HepG2 (cell line): ENCODE measurements around the gene SLC12A3. TPM values are rescaled to one million over a fixed set of nuclear protein-coding genes. Genes with fewer than 3 reads are reported as not detected.

Experiments
- ATM ChIP-seq: fragments of 450-650 bp; IDR thresholded peaks from 2 replicates; pipeline ENCODE4 v1.7.1; 2017; ENCODE audit warnings: mild to moderate bottlenecking, borderline replicate concordance
- BCL6 ChIP-seq: IDR thresholded peaks from 2 replicates; pipeline ENCODE4 v1.6.1; 2016; ENCODE audit warnings: missing genetic modification reagents, missing compliant biosample characterization
- EP300 ChIP-seq, 3 experiments: sonication (generic) in 1 of 3; formaldehyde crosslinking in 1 of 3; IDR thresholded peaks; 2 replicates each; pipeline versions ENCODE4 v1.5.1 to v1.6.1; 2011 to 2020; ENCODE audit warnings: low read depth in 2 of 3, low read length in 2 of 3, borderline replicate concordance in 1 of 3, improper control_type of control experiment in 1 of 3, mild to moderate bottlenecking in 1 of 3, missing genetic modification reagents in 1 of 3, moderate library complexity in 1 of 3
- FOSL2 ChIP-seq: sonication (generic); formaldehyde crosslinking; IDR thresholded peaks from 2 replicates; pipeline ENCODE4 v1.4.0; 2020; ENCODE audit warnings: missing genetic modification reagents
- FOXA3 ChIP-seq: IDR thresholded peaks from 2 replicates; pipeline ENCODE4 v1.6.1; 2016; ENCODE audit warnings: missing genetic modification reagents, missing compliant biosample characterization
- FOXM1 ChIP-seq: sonication (generic); formaldehyde crosslinking; IDR thresholded peaks from 2 replicates; pipeline ENCODE4 v1.5.0; 2020; ENCODE audit warnings: missing genetic modification reagents
- MED1 ChIP-seq: sonication (generic); formaldehyde crosslinking; IDR thresholded peaks from 2 replicates; pipeline ENCODE4 v1.4.0; 2020; ENCODE audit warnings: missing genetic modification reagents
- MEF2D ChIP-seq: sonication (generic); formaldehyde crosslinking; IDR thresholded peaks from 2 replicates; pipeline ENCODE4 v1.5.1; 2020; ENCODE audit warnings: mild to moderate bottlenecking, missing genetic modification reagents
- NCOA2 ChIP-seq: sonication (generic); formaldehyde crosslinking; IDR thresholded peaks from 2 replicates; pipeline ENCODE4 v1.8.0; 2022; ENCODE audit warnings: inconsistent platforms
- NFKB2 ChIP-seq: sonication (generic); formaldehyde crosslinking; IDR thresholded peaks from 2 replicates; pipeline ENCODE4 v1.4.0; 2020; ENCODE audit warnings: missing genetic modification reagents, borderline replicate concordance
- PHF21A ChIP-seq: sonication (generic); formaldehyde crosslinking; IDR thresholded peaks from 2 replicates; pipeline ENCODE4 v1.5.0; 2020; ENCODE audit warnings: mild to moderate bottlenecking, missing genetic modification reagents
- PITX1 ChIP-seq: sonication (generic); formaldehyde crosslinking; IDR thresholded peaks from 2 replicates; pipeline ENCODE4 v1.5.1; 2020; ENCODE audit warnings: mild to moderate bottlenecking, missing genetic modification reagents
- RARA ChIP-seq: IDR thresholded peaks from 2 replicates; pipeline ENCODE4 v1.6.1; 2016; ENCODE audit warnings: missing genetic modification reagents, missing compliant biosample characterization
- SALL1 ChIP-seq: sonication (generic); formaldehyde crosslinking; IDR thresholded peaks from 2 replicates; pipeline ENCODE4 v1.8.0; 2022; ENCODE audit warnings: mild to moderate bottlenecking, missing genetic modification reagents
- SOX5 ChIP-seq: IDR thresholded peaks from 2 replicates; pipeline ENCODE4 v1.6.1; 2016; ENCODE audit warnings: borderline replicate concordance
- SOX6 ChIP-seq, 2 experiments: fragments of 450-650 bp in 1 of 2; sonication (generic) in 1 of 2; formaldehyde crosslinking in 1 of 2; IDR thresholded peaks; 2 replicates each; pipeline versions ENCODE4 v1.4.0 to v1.6.1; 2017 to 2020; ENCODE audit warnings: antibody characterized with exemption in 1 of 2, mild to moderate bottlenecking in 1 of 2, missing genetic modification reagents in 1 of 2
- TCF7 ChIP-seq: sonication (generic); IDR thresholded peaks from 2 replicates; pipeline ENCODE4 v1.6.1; 2016; ENCODE audit warnings: antibody characterized with exemption, low read depth
- ZBTB20 ChIP-seq: sonication (generic); formaldehyde crosslinking; IDR thresholded peaks from 2 replicates; pipeline ENCODE4 v1.8.1; 2023; ENCODE audit warnings: missing genetic modification reagents, low read depth, mild to moderate bottlenecking, borderline replicate concordance
- ZNF333 ChIP-seq: sonication (generic); formaldehyde crosslinking; IDR thresholded peaks from 2 replicates; pipeline ENCODE4 v1.4.0; 2020; ENCODE audit warnings: mild to moderate bottlenecking, missing genetic modification reagents, borderline replicate concordance
- ZNF563 ChIP-seq: sonication (generic); formaldehyde crosslinking; IDR thresholded peaks from 2 replicates; pipeline ENCODE4 v1.8.0; 2022; ENCODE audit warnings: mild to moderate bottlenecking, moderate library complexity, missing genetic modification reagents
- ZNF570 ChIP-seq: sonication (generic); formaldehyde crosslinking; IDR thresholded peaks from 2 replicates; pipeline ENCODE4 v1.4.0; 2020; ENCODE audit warnings: mild to moderate bottlenecking, missing genetic modification reagents, borderline replicate concordance
- ZNF598 ChIP-seq: sonication (generic); formaldehyde crosslinking; IDR thresholded peaks from 2 replicates; pipeline ENCODE4 v1.5.1; 2020; ENCODE audit warnings: mild to moderate bottlenecking, missing genetic modification reagents, borderline replicate concordance
- ZSCAN25 ChIP-seq: sonication (generic); formaldehyde crosslinking; IDR thresholded peaks from 2 replicates; pipeline ENCODE4 v1.8.0; 2022; ENCODE audit warnings: mild to moderate bottlenecking, missing genetic modification reagents
- polyA plus RNA-seq, 8 experiments: library from polyadenylated mRNA; depleted of rRNA in 3 of 8; stranded (reverse) in 7 of 8; unstranded in 1 of 8; fragments of >200 nt; fragmentation: Illumina TruSeq in 4 of 8; extraction: Trizol in 4 of 8; gene quantifications; 2 replicates each; pipeline versions ENCODE4 v1.2.1 to v1.2.3, GENCODE V29; 2011 to 2016; ENCODE audit warnings: low read depth in 4 of 8, missing spikeins in 1 of 8, mixed read lengths in 1 of 8; ENCODE audit not compliant: insufficient read depth in 1 of 8
- total RNA-seq, 5 experiments: library from RNA; depleted of rRNA; stranded (reverse); fragments of >200 nt; fragmentation: Illumina TruSeq; extraction: Trizol; gene quantifications; 2 replicates each; pipeline ENCODE4 v1.2.3, GENCODE V29; 2016; ENCODE audit warnings: low read depth in 1 of 5
- TF ChIP-seq, protein P1 (sequence below): sonication (generic); formaldehyde crosslinking; conservative IDR thresholded peaks from 2 replicates; pipeline ENCODE4 v1.4.0; 2020; ENCODE audit warnings: mild to moderate bottlenecking, missing genetic modification reagents, moderate library complexity
- TF ChIP-seq, protein P2 (sequence below): sonication (generic); formaldehyde crosslinking; IDR thresholded peaks from 2 replicates; pipeline ENCODE4 v1.8.1; 2023; ENCODE audit warnings: missing genetic modification reagents, mild to moderate bottlenecking, borderline replicate concordance
- TF ChIP-seq, protein P3 (sequence below): sonication (generic); formaldehyde crosslinking; IDR thresholded peaks from 2 replicates; pipeline ENCODE4 v1.5.1; 2020; ENCODE audit warnings: mild to moderate bottlenecking, missing genetic modification reagents, borderline replicate concordance

SLC12A3 gene
- total and polyA plus RNA-seq, 2 of the 13 experiments (the other 11 are each of a cell fraction or from before 2014, with no cell fraction given), result 6.2 TPM; not detected in 1

DNA sequence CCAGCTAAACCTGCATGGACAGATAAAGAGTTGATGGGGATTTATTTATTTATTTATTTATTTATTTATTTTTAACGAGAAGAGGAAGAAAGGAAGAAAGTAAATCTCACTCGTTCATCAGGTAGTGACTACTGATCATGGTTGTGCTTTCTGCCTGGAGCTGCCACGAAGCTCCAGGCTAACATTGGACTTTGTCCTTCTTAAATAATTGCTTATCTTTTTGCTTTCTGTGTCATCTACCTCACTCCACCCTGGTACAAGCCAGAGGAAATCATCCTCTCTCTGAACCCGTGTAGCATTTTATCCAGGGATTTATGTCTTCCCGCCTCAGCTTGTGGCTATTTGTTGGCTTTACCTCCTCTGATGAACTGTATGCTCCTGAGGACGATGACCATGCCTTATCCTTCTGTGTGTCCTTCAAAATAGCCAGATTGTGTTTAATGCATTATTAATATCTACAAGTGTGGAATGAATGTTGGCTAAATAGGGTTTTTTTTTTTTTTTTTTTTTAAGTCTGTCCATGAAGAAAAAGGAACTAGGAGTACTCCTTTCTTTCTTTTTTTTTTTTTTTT lies 8.0 kb upstream of the SLC12A3 start (continued):
- TF ChIP-seq PHF21A (CRISPR knock-in tag), result peak; percentile 54; the same call in 1 of the 2 replicates
- TF ChIP-seq NFKB2 (CRISPR knock-in tag), result no peak
- TF ChIP-seq FOXA3 (CRISPR knock-in tag), result peak; percentile 45; the same call in 1 of the 2 replicates
- no peak for TF ChIP-seq SOX6 (IDR thresholded peaks at IDR 0.05)
- peak; percentile 60; the same call in 1 of the 2 replicates for TF ChIP-seq SOX6 (CRISPR knock-in tag; IDR thresholded peaks at IDR 0.05)
- peak; percentile 60; the same call in 1 of the 2 replicates for TF ChIP-seq SALL1 (CRISPR knock-in tag)
- no peak for TF ChIP-seq TCF7
- TF ChIP-seq ZBTB20 (CRISPR knock-in tag), result peak; percentile 44; the same call in 1 of the 2 replicates
- peak; percentile 38; the same call in 1 of the 2 replicates for TF ChIP-seq BCL6 (CRISPR knock-in tag)
- TF ChIP-seq MED1, result peak; percentile 49; the same call in 1 of the 2 replicates
- TF ChIP-seq FOXM1 (CRISPR knock-in tag), result no peak
- TF ChIP-seq MEF2D (CRISPR knock-in tag), result peak; percentile 60; the same call in 1 of the 2 replicates
- no peak for TF ChIP-seq ZNF563 (CRISPR knock-in tag)
- TF ChIP-seq ZNF598 (CRISPR knock-in tag), result no peak
- peak; percentile 42; the same call in 1 of the 2 replicates for TF ChIP-seq SOX5 (CRISPR knock-in tag)
- no peak for TF ChIP-seq ZNF570
- 0 out of 2 replicates have a peak, but pooled peaks have one; percentile 16 for TF ChIP-seq NCOA2 (CRISPR knock-in tag)
- no peak for TF ChIP-seq ATM
- TF ChIP-seq, protein P1, sequence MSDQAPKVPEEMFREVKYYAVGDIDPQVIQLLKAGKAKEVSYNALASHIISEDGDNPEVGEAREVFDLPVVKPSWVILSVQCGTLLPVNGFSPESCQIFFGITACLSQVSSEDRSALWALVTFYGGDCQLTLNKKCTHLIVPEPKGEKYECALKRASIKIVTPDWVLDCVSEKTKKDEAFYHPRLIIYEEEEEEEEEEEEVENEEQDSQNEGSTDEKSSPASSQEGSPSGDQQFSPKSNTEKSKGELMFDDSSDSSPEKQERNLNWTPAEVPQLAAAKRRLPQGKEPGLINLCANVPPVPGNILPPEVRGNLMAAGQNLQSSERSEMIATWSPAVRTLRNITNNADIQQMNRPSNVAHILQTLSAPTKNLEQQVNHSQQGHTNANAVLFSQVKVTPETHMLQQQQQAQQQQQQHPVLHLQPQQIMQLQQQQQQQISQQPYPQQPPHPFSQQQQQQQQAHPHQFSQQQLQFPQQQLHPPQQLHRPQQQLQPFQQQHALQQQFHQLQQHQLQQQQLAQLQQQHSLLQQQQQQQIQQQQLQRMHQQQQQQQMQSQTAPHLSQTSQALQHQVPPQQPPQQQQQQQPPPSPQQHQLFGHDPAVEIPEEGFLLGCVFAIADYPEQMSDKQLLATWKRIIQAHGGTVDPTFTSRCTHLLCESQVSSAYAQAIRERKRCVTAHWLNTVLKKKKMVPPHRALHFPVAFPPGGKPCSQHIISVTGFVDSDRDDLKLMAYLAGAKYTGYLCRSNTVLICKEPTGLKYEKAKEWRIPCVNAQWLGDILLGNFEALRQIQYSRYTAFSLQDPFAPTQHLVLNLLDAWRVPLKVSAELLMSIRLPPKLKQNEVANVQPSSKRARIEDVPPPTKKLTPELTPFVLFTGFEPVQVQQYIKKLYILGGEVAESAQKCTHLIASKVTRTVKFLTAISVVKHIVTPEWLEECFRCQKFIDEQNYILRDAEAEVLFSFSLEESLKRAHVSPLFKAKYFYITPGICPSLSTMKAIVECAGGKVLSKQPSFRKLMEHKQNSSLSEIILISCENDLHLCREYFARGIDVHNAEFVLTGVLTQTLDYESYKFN (CRISPR knock-in tag), result peak; percentile 77
- TF ChIP-seq EP300 (IDR thresholded peaks at IDR 0.05; ENCODE audit: low read depth in 2 of 2, low read length in 2 of 2), result peak in 1 of 2 experiments; percentile 33; a peak in 1 of 4 replicates
- TF ChIP-seq EP300 (CRISPR knock-in tag; IDR thresholded peaks at IDR 0.05; ENCODE audit: borderline replicate concordance), result no peak
- no peak for TF ChIP-seq ZSCAN25 (CRISPR knock-in tag)
- TF ChIP-seq ZNF333, result no peak
- TF ChIP-seq FOSL2, result peak; percentile 37; the same call in 1 of the 2 replicates
- TF ChIP-seq, protein P2, sequence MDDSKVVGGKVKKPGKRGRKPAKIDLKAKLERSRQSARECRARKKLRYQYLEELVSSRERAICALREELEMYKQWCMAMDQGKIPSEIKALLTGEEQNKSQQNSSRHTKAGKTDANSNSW, result no peak
- peak; percentile 15; the same call in 1 of the 2 replicates for TF ChIP-seq PITX1 (CRISPR knock-in tag)
- TF ChIP-seq RARA, result 0 out of 2 replicates have a peak, but pooled peaks have one; percentile 35
- TF ChIP-seq, protein P3, sequence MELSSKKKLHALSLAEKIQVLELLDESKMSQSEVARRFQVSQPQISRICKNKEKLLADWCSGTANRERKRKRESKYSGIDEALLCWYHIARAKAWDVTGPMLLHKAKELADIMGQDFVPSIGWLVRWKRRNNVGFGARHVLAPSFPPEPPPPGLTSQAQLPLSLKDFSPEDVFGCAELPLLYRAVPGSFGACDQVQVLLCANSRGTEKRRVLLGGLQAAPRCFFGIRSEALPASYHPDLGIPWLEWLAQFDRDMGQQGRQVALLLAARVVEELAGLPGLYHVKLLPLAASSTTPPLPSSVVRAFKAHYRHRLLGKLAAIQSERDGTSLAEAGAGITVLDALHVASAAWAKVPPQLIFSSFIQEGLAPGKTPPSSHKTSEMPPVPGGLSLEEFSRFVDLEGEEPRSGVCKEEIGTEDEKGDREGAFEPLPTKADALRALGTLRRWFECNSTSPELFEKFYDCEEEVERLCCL, result 0 out of 2 replicates have a peak, but pooled peaks have one; percentile 32
